IPS DF 4.7 (cell line): Measurements from ENCODE around the gene DYRK1B.
"Not testable (repeated sequence)": the region's sequence is repeated elsewhere in the genome, so short reads cannot be mapped to it uniquely, and the experiment has no call there.

Experiments
- DNase-seq: peaks from one replicate; pipeline ENCODE4 v3.0.0-alpha.2; 2013; ENCODE audit warnings: low spot score; ENCODE audit errors: extremely low read depth

The DYRK1B gene

DNA sequence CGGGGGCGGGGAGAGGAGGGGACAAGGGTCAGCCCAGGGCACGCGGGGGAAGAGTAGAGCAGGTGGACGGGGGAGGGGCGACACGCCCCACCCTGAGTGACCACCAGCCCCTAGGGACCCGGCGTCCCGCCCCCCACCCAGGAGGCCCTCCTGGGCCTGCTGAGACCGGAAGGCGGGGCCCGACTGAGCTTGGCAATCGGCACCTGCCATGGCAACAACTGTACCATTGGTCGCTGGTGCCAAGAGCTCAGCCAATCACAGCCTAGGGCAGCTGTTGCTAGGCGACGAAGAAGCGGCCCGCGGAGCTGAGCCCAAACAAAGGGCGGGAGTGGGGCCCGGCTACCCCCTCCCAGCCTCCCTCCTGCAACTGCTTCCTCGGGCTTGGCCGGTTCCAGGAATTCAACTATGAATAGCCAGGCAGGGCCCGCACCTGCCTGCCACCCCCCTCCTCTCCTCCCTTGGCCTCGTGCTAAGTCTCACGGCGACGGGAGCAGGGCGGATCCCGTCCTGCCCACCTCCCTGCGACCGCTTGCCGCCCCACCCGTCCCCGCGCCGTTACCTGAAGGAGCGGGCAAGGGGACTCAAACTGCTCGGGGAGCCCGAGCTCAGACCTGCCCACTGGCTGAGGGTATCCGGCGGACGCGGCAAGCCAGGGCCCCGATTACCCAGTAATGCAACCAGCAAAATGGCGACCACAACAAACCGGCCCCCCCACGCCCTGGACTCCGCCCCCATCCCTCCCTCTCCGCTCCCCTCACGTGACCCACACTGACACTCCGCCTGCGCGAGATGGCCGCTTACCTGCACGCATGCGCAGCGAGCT lies at the start of gene DYRK1B:
DYRK1B (minus strand) TSS at position 699 of the 823 bp plus-strand sequence. CDS start 2,295 bp downstream, outside the sequence.
- peak; percentile 82 for DNase-seq

DNA sequence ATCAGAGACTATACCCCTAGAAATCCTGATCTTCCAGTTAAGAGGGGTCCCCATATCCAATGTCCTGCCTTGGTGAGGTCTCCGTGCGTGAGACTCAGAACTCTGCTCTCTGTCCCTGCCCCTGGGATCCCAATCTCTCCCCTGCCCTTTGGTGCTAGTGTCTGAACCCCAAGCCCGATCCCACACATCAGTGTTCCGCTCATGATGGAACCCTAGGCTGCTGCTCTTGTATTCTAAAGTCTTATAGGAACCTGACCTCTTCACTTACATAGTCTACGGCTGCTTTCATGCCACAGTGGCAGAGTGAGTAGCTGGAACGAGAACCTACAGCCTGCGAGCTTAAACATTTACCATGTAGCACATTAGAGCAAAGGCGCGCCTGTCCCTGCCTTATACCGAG lies 48.7 kb upstream of the DYRK1B start:
- not testable (repeated sequence) for DNase-seq

DNA sequence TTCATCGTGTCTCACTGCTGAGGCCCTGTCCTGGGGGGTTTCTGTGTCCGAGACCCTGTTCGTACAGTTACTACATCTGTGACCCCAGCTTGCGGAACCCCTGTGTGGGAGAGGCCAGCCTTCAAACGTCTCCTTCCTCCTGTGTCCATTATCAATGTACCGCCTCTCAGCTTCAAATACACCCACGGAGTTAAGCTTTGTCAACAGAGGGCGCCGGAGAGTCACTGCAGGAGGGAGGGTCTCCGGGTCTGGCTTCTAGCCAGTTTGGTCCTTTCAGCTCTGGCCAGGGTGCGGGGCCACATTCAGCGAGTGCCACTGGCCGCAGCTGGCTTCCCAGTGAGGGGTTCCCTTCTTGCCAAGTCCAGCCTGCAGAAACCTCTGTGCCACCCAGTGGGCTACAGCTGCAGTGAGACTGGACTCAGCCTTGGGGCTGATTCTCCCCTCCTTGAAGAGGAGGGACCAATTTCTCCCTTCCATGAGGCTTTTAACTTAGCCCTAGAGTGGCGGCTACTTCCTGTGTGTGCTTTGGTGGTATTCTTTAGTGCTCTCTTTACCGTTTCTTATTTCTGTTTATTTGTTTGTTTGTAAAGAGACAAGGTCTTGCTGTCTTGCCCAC lies 47.6 kb upstream of the DYRK1B start:
- peak; percentile 74 for DNase-seq

DNA sequence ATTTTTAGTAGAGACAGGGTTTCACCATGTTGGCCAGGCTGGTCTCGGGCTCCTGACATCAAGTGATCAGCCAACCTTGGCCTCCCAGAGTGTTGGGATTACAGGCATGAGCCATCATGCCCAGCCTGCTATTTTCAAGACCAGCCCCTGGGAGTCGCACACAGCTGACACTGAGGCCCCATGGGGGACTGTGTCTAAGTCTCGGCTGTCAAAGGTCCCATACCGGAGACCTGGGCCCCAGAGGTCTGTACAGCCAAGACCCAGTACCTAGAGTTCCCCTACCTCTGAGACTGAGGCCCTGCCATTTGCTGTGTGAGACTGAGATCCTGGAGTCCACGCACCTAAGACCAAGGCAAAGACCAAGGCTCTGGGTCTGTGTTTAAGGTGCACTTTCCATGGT lies 46.3 kb upstream of the DYRK1B start:
- DNase-seq = not testable (repeated sequence)

DNA sequence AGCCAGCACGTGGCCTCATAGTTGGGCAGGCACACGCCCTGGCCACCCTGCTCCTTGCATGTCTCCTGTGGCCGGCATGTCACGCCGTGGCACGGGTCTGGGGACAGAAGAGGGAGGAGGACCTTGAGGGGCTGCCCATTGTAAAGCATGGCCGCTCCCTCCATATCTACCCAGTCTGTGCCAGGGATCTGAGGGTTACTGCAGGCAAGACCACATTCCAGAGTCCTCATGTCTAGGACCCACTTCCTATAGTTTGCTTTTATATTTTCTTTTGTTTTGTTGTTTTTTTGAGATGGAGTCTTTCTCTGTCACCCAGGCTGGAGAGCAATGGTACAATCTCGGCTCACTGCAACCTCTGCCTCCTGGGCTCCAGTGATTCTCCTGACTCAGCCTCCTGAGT lies 45.8 kb upstream of the DYRK1B start:
- not testable (repeated sequence) for DNase-seq

DNA sequence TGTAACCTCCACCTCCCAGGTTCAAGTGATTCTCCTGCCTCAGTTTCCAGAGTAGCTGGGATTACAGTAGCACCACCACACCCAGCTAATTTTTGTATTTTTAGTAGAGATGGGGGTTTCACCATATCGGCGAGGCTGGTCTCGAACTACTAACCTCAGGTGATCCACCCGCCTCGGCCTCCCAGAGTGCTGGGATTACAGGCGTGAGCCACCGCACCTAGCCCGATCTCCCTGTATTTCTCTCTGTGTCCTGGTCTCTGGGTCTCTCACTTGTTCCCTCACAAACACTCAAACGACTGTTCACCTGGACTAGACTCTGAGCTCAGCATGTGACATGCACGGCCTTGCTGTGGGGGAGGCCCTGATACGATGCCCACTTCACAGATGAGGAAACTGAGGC lies 44.9 kb upstream of the DYRK1B start:
- DNase-seq = not testable (repeated sequence)

DNA sequence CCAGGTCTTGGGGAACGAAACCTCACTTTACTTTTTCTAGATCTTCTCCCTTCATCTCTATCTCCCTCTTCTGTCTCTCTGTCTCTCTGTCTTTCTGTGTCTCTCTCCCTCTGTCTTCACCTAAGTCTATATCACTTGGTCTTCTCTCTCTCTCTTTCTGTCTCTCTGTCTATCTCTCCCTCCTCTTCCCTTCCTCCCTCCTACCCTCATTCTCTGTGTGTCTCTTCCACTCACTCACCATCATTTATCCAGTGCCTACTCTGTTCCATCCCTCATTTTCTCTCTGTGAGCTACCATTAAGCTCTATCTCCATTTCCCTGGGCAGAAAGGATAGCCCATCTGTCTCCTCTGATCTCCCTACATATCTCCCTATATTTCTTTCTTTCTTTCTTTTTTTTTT lies 44.4 kb upstream of the DYRK1B start:
- DNase-seq = no peak

DNA sequence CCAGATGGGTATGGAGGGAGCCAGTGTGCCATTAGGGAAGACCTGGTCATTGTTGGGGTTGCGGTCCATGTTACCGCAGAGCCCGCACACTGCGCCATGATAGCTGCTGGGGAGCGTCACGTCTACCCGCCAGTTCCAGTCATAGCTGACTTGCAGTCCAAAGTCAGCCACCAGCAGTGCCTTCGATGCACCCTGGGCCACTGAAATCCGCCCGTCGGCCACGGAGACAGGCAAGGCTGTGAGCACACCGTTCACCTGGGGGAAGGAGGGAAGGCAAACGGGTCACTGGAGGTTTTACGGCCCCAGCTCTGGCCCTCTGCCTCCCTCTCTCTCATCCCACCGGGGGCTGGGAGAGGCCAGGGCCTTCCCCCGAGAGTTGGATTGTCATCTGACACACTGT lies 44.0 kb upstream of the DYRK1B start:
- not testable (repeated sequence) for DNase-seq

DNA sequence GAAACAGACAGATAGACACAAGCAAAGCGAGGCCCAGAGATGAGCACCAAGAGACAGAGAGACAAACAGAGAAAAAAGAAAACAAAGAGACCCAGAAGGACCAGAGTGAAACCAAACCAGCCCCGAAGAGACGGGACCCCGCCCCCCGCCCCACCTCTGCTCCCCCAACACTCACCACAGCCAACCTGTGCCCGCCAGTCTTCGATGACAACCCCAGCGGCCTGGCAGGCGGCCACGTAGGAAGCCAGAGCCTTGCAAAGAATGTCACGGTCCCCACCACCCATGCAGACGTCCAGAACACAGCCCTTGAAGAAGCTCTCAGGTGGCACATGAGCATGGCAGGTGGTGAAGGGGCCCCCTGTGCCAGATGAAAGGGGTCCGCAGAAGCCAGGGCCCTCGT lies 43.5 kb upstream of the DYRK1B start:
- not testable (repeated sequence) for DNase-seq

DNA sequence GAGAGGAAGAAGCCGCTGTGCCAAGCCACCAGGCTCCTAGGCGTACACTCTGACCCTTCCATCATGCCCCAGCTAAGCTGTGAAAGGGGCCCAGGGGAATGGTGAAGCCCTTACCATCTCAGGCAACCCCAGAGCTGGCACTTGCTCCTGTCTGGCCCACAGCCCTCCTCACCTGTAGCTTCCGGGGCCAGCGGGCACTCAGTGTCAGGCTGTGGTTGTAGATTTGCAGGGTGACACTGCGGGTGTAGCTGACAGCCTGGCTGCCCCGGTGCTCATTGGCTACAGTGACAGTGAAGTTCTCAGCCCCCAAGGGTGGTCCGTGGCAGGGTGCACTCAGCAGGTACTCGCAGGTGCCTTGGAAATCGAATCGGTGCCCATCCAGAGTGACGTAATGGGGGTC lies 42.5 kb upstream of the DYRK1B start:
- DNase-seq = not testable (repeated sequence)

DNA sequence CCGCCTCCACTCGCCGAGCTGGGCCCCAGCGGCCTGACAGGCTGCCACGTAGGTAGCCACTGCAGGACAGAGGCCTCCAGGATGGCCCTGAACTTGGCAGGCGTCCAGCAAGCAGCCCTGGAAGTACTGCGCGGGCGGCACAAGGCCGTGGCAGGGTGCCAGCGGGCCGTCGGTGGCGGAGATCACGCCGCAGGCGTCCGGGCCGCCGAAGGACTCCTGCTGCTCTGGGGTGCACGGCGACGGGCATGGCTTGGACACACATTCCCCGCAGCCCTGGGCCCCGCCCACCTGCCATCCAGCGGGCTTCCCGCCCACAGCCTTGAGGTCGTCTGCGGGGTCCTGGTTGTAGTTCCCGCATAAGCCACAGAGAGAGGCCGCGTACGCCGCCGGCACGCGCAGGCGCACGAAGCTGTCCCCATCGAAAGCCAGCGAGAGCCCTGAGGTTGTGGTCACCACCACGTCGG lies 41.5 kb upstream of the DYRK1B start:
- DNase-seq = not testable (repeated sequence)

DNA sequence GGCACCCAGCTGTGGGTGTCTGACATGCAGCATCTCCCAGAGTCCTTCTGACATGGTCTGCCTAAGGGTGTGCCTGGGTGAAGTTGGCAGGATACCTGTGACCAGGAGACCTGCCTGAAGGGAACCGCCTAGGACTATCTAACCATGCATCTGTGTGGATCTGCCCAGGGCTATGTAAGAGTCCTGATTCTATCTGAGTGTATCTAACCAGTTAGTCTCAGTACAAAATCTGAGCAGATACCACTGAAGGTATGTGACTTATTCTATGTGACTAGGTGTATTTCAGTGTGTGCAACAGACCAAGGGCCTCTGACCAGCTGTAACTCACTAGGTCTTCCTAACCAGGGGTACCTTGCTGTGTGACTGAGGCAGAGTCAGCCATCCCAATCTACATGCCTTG lies 40.4 kb upstream of the DYRK1B start:
- no peak for DNase-seq

DNA sequence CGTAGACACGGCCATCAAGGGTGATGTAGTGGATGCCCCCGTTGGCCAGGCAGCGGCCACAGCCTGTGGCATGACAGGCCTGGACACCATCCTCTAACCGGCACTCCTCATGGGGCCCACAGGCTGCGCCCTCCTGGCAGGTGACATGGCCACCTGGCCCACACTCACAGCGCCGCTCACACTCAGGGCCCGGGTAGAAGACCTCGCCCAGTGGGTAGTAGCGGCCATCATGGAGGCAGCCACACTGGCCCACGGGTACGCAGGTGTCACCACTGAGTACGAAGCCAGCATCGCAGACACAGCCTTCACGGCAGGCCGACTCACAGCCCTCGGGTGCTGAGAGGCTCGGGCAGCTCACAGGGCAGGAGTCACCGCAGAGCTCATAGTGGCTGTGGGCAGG lies 39.4 kb upstream of the DYRK1B start:
- no peak for DNase-seq

DNA sequence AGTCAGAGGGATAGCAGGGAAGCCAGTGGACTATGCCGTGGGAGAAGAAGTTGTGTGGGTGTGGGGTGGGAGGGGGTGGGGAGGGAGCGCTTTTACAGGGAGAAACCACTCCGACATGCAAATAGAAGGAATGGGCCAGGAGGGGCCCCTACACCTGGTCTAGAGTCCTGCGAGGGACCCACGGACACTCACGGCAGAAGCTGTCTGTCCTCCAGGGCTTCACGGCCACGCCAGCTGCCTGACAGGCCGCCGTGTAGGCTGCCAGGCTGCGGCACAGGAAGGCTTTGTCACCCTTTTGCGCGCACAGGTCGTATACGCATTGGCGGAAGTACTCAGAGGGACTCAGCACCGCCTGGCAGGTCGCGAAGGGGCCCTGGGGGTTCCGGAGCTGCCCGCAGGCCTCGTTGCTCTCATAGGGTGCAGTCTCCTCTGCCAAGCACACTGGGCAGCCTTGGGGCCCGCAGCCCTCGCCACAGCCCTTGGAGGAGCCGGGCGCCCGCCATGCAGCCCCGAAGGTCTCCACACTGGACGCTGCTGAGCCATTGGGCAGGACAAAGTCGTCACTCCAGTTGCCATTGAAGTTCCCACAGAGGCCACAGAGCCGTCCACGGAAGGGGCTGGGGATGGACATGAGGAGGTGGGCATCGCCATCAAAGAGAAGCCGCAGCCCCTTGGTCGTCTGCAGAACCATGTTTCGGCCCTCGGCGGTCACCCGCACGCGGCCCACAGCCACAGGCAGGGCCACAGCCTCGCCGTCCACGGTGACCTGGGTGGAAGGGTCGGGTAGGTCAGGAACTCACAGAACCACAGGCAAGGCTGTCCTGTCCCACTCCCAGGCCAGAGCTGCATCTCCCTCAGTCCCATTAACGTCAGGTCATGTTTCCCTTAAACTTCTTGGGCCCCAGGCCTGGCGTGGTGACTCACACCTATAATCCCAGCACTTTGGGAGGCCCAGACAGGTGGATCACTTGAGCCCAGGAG lies 38.2 kb upstream of the DYRK1B start:
- no peak for DNase-seq

DNA sequence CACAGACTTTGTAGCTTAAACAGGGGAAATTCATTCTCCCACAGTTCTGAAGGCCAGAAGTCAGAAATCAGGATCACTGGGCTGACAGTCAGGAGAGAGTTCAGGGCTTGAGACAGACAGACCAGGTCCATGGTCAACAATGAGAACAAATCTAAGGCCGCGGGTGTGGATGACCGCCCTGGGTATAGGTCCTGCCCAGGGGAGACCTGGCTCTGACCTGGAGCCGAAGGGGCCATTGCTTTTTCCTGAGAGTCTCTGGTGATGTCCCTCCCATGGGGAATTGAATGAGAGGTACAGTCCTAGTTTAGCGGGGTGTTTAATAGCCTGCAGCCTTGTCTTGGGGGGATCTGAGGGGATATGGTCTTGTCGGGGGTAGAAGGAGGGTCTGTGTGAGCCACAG lies 37.4 kb upstream of the DYRK1B start:
- DNase-seq = no peak

DNA sequence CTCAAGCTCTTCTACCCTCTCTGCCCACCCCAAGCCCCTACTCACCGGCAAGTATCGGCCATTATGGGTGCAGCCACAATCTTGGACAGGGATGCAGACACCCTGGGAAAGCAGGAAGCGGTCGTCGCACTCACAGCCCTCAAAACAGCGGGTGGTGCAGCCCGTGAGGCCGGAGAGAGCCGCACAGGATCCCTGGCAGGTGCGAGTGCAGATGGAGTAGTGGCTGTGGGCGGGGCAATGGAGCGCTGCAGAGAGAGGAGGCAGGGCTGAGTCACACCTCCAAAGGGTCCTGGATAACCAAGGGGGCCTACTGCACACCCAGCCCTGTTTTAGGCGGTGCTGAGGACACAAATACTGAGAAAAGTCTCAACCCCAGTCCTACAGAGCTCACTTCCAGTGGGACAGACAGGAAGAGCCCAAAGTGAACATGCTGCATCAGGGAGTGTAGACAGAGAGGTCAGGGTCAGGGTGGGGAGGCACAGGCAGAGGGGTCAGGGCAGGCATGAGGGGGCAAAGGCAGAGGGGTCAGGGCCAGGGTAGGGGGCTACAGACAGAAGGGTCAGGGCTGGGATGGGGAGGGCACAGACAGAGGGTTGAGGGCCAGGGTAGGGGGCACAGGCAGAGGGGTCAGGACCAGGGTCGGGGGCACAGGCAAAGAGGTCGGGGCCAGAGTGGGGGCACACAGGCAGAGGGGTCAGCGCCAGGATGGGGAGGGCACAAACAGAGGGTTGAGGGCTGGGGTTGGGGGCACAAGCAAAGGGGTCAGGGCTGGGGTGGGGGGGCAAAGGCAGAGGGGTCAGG lies 36.4 kb upstream of the DYRK1B start:
- no peak for DNase-seq

DNA sequence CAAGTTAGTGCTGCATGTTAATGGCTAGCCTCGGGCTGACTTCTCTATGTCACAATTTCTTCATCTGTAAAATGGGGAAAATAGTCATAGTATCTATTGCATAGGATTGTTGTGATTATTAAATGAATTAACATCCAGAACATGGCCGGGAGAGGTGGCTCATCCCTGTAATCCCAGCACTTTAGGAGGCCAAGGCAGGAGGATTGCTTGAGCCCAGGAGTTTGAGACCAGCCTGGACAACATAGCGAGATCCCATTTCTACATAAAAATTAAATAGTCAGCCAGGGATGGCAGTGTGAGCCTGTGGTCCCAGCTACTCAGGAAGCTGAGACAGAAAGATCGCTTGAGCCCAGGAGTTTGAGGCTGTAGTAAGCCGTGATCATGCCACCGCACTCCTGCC lies 34.0 kb upstream of the DYRK1B start:
- no peak for DNase-seq

DNA sequence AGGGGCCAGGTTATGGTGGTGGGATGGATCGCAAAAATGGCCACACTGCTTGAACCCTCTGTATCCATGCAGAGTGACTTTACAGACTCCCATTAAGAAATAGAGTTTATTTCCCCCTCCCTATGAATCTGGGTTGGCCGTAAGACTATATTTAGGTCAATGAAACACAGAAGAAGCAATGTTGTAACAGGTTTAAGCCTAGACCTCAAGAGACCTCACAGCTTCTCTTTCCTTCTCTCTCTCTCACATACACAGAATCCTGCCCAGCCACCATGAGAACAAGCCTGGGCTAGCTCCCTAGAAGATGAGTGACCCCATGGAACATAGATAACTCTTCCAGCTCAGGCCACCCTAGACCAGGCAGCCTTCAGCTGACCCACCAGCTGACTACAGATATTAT lies 33.2 kb upstream of the DYRK1B start:
- no peak for DNase-seq

DNA sequence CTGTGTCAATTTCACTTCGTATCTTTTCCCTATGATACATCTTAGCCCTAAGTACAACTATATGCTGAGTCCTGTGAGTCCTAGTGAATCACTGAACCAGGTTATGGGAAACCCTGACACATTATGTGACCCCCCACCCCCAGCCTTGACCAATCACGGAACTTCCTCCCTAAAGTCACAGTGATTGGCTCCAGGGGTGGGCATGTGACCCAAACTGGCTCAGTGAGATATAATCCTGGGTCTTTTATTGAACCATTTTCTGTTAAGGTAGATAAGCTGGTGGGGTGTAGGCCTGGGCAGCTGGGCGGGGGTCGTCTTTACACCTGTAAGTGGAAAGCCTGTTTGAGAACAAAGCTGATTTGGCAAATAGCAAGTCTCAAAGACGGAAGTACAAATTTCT lies 32.0 kb upstream of the DYRK1B start:
- no peak for DNase-seq

DNA sequence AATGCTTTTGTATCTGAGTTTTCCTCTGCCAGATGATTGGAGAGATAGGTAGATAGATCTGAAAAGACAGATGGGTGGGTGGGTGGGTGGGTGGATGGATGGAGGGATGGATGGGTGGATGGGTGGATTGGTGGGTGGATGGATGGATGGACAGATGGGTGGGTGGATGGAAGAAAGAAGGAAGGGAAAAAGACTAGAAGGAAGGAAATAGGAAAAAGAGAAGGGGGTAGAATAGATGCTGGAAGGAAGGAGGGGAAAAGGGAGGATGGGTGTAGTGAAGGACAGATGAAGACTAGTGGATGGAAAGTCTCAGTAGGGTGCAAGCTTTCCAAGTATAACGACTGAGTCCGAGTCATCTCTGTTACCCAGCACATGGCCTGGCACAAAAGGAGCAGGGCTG lies 31.2 kb upstream of the DYRK1B start:
- DNase-seq = no peak

DNA sequence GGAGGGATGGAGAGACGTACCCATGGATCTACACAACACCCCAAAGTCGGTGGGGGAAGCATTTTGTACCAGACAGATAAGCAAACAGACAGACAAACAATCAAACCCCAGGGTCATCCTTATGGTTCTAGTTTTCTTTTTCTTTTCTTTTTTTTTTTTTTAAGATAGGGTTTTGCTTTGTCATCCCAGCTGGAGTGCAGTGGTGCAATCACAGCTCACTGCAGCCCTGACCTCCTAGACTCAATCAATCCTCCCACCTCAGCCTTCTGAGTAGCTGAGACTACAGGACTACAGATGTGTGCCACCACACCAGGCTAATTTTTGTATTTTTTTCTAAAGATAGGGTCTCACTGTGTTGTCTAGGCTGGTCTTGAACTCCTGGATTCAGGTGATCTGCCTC lies 30.2 kb upstream of the DYRK1B start:
- DNase-seq = no peak
